CD14-positive monocyte (primary cell): ENCODE data around the gene MTMR3. TPM values are rescaled to one million over a fixed set of nuclear protein-coding genes. Genes with fewer than 3 reads are reported as not detected.

Source experiments
- DNase-seq, 3 donors: peaks; one replicate each; pipeline ENCODE4 v3.0.0-alpha.2; 2011 to 2022
- H2AFZ ChIP-seq: 2 replicates; pipeline ENCODE4 v1.6.0; 2012; ENCODE audit warnings: mild to moderate bottlenecking, low read depth, low read length, inconsistent platforms; ENCODE audit not compliant: insufficient read depth, poor library complexity, severe bottlenecking
- H3K27ac ChIP-seq, 2 donors: 1 replicate in 1 of 2; 2 replicates in 1 of 2; pipeline ENCODE4 v1.5.1; 2012 to 2013; ENCODE audit warnings: low read length in 2 of 2, control low read depth in 1 of 2, inconsistent platforms in 1 of 2, low read depth in 1 of 2, mild to moderate bottlenecking in 1 of 2
- H3K27me3 ChIP-seq, 2 donors: one replicate each; pipeline versions ENCODE4 v1.6.0 to v1.6.1; 2011 to 2013; ENCODE audit warnings: low read length in 2 of 2; ENCODE audit not compliant: control insufficient read depth in 2 of 2, insufficient read depth in 2 of 2
- H3K36me3 ChIP-seq, 2 donors: replicated peaks in 1 of 2; 1 replicate in 1 of 2; 2 replicates in 1 of 2; pipeline versions ENCODE4 v1.5.1 to v1.6.1; 2012 to 2013; ENCODE audit warnings: low read length in 2 of 2, control low read depth in 1 of 2, inconsistent platforms in 1 of 2, mild to moderate bottlenecking in 1 of 2; ENCODE audit not compliant: insufficient read depth in 2 of 2, control insufficient read depth in 1 of 2
- H3K4me1 ChIP-seq, 2 donors: 1 replicate in 1 of 2; 2 replicates in 1 of 2; pipeline versions ENCODE4 v1.5.1 to v1.6.1; 2012 to 2013; ENCODE audit warnings: low read length in 2 of 2, control low read depth in 1 of 2, inconsistent platforms in 1 of 2, mild to moderate bottlenecking in 1 of 2, moderate library complexity in 1 of 2; ENCODE audit not compliant: insufficient read depth in 2 of 2, control insufficient read depth in 1 of 2
- H3K4me2 ChIP-seq: replicated peaks from 2 replicates; pipeline ENCODE3; 2012; ENCODE audit warnings: low read length, moderate library complexity, mild to moderate bottlenecking; ENCODE audit not compliant: poor library complexity, severe bottlenecking; ENCODE audit errors: extremely low read depth
- H3K4me3 ChIP-seq, 3 experiments: fragments of 200-600 bp in 1 of 3; sonication (generic) in 1 of 3; replicated peaks in 1 of 3; 1 replicate in 2 of 3; 2 replicates in 1 of 3; pipeline ENCODE4 v1.5.1; 2011 to 2013; ENCODE audit warnings: low read length in 3 of 3, mild to moderate bottlenecking in 3 of 3, control low read depth in 2 of 3, low read depth in 2 of 3, inconsistent platforms in 1 of 3, moderate library complexity in 1 of 3
- H3K79me2 ChIP-seq: 2 replicates; pipeline ENCODE4 v1.6.0; 2012; ENCODE audit warnings: mild to moderate bottlenecking, control low read depth, inconsistent platforms, low read length, moderate library complexity; ENCODE audit not compliant: insufficient read depth
- H3K9ac ChIP-seq: 2 replicates; pipeline ENCODE4 v1.6.0; 2017; ENCODE audit warnings: low read length, mild to moderate bottlenecking; ENCODE audit not compliant: insufficient read depth, poor library complexity, severe bottlenecking
- H3K9me3 ChIP-seq, 2 donors: replicated peaks in 1 of 2; 1 replicate in 1 of 2; 2 replicates in 1 of 2; pipeline versions ENCODE4 v1.5.1 to v1.6.1; 2012 to 2013; ENCODE audit warnings: low read length in 2 of 2, control low read depth in 1 of 2; ENCODE audit not compliant: control insufficient read depth in 1 of 2, insufficient read depth in 1 of 2
- H4K20me1 ChIP-seq: 2 replicates; pipeline ENCODE4 v1.6.0; 2012; ENCODE audit warnings: mild to moderate bottlenecking, low read length, control low read depth, moderate library complexity; ENCODE audit not compliant: insufficient read depth
- H3K27ac Mint-ChIP-seq, 7 donors: one replicate each; pipeline ENCODE4 v1.8.0; 2020; ENCODE audit warnings: mild to moderate bottlenecking in 7 of 7, mixed read lengths in 7 of 7, moderate library complexity in 6 of 7, inconsistent platforms in 2 of 7
- H3K27me3 Mint-ChIP-seq, 3 donors: one replicate each; pipeline ENCODE4 v1.8.0; 2021 to 2022; ENCODE audit warnings: low read depth in 3 of 3, mild to moderate bottlenecking in 3 of 3, mixed read lengths in 3 of 3, moderate library complexity in 3 of 3, inconsistent platforms in 1 of 3
- H3K36me3 Mint-ChIP-seq, 2 donors: one replicate each; pipeline ENCODE4 v1.8.0; 2020; ENCODE audit warnings: mixed read lengths in 2 of 2, inconsistent platforms in 1 of 2, mild to moderate bottlenecking in 1 of 2
- H3K4me1 Mint-ChIP-seq: one replicate; pipeline ENCODE4 v1.8.0; 2020; ENCODE audit warnings: mild to moderate bottlenecking, mixed read lengths
- H3K4me3 Mint-ChIP-seq, 2 donors: one replicate each; pipeline ENCODE4 v1.8.0; 2020; ENCODE audit warnings: mild to moderate bottlenecking in 2 of 2, mixed read lengths in 2 of 2, moderate library complexity in 1 of 2
- H3K9me3 Mint-ChIP-seq, 7 donors: one replicate each; pipeline ENCODE4 v1.8.0; 2020 to 2022; ENCODE audit warnings: mixed read lengths in 7 of 7, mild to moderate bottlenecking in 6 of 7, moderate library complexity in 6 of 7, inconsistent platforms in 2 of 7
- WGBS: methylation state at CpG from one replicate; pipeline ENCODE4 v1.1.5; 2013; ENCODE audit warnings: missing lambda C conversion rate; ENCODE audit not compliant: insufficient coverage; 5-methylcytosine and 5-hydroxymethylcytosine counted together
- intact Hi-C, 2 donors: fragments of 100-400 bp; cut with micrococcal nuclease; formaldehyde crosslinking; loops; one replicate each; pipeline versions ENCODE4 v1.15.0 to v1.15.1; 2023
- polyA plus RNA-seq, 3 donors: library from polyadenylated mRNA; depleted of rRNA in 1 of 3; unstranded in 2 of 3; stranded (reverse) in 1 of 3; fragments of 300-500 nt in 2 of 3; fragments of >200 nt in 1 of 3; fragmentation: Illumina TruSeq in 2 of 3; gene quantifications; 1 replicate in 2 of 3; 2 replicates in 1 of 3; pipeline ENCODE4 v1.2.3, GENCODE V29; 2012 to 2021
- TF ChIP-seq, protein P1 (sequence below): fragments of 200-600 bp; IDR thresholded peaks from one replicate; pipeline ENCODE4 v1.8.0; 2022; ENCODE audit warnings: antibody characterized with exemption, mild to moderate bottlenecking

The MTMR3 gene
- polyA plus RNA-seq, 3 donors = 23.4 to 86.1 (median 30.2) TPM

DNA sequence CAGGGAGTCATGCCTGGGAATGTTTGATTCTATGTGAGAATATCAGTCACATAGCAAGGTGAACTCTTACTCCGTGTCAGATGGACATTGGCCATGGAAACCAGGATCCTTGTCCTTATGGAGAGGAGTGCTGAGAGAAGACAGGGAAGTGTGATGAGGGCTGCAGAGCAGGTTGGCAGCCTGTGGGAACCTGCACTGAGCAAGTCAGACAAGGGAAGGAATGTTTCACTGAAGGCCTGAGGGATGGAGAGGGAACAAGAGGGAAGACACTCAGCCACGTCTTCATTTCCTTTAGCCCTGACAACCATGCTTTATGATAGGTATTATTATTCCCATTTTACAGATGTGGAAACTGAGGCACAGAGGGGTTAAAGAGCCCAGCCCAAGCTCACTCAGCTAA is 158.9 kb downstream of the MTMR3 start:
- 100% methylated on average over 1 of the region's 2 CpGs for WGBS
- DNase-seq = no peak
- H4K20me1 ChIP-seq = peaks cover 18% of the 10 kb centered on the region
- H3K9me3 ChIP-seq = no peaks in the 10 kb centered on the region
- H3K4me2 ChIP-seq = no peak overlapping the region
- no peak overlapping the region for H3K4me3 Mint-ChIP-seq
- H3K4me1 Mint-ChIP-seq = peaks cover 15% of the 10 kb centered on the region
- no peak overlapping the region for H2AFZ ChIP-seq
- H3K36me3 ChIP-seq = peaks cover 0 to 9% of the 10 kb centered on the region in 2 donors
- no peaks in the 10 kb centered on the region for H3K27me3 ChIP-seq
- H3K4me3 ChIP-seq = no peak overlapping the region
- no peak overlapping the region for H3K27ac ChIP-seq
- peaks cover 8 to 10% of the 10 kb centered on the region in 2 donors for H3K4me1 ChIP-seq
- TF ChIP-seq, protein P1, sequence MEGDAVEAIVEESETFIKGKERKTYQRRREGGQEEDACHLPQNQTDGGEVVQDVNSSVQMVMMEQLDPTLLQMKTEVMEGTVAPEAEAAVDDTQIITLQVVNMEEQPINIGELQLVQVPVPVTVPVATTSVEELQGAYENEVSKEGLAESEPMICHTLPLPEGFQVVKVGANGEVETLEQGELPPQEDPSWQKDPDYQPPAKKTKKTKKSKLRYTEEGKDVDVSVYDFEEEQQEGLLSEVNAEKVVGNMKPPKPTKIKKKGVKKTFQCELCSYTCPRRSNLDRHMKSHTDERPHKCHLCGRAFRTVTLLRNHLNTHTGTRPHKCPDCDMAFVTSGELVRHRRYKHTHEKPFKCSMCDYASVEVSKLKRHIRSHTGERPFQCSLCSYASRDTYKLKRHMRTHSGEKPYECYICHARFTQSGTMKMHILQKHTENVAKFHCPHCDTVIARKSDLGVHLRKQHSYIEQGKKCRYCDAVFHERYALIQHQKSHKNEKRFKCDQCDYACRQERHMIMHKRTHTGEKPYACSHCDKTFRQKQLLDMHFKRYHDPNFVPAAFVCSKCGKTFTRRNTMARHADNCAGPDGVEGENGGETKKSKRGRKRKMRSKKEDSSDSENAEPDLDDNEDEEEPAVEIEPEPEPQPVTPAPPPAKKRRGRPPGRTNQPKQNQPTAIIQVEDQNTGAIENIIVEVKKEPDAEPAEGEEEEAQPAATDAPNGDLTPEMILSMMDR = no peak
- H3K79me2 ChIP-seq = no peaks in the 10 kb centered on the region
- peaks cover 2 to 6% of the 10 kb centered on the region in 2 donors for H3K36me3 Mint-ChIP-seq
- H3K27ac Mint-ChIP-seq = no peak overlapping the region
- intact Hi-C loops = no loop called here
- peaks cover 0 to 2% (median 0%) of the 10 kb centered on the region in 7 donors for H3K9me3 Mint-ChIP-seq
- peaks cover 0 to 4% (median 3%) of the 10 kb centered on the region in 3 donors for H3K27me3 Mint-ChIP-seq
- no peak overlapping the region for H3K9ac ChIP-seq

DNA sequence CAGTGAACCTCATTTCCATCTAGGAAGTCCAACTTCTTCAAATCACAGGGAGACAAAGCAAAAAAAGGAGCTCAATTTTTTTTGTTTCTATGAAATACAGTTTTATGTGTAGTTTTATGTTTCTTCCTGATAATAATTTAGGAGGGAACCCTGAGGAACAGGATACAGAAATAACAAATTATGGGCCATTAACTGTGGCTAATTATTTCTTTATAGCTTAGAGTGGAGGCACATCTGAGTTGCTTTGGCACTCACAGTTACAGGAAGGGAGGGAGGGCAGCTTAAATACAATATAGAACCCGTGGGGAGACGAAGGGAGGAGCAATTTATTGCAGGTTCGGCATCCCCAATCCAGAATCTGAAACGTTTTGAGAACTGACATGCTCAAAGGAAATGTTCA is 160.2 kb downstream of the MTMR3 start:
- Histone ChIP-seq H3K4me2 (no peak overlapping the region), H3K27me3 (no peaks in the 10 kb centered on the region), H3K4me3 (no peak overlapping the region), H3K9ac (no peak overlapping the region), H3K4me1 (peaks cover 13 to 18% of the 10 kb centered on the region in 2 donors), H3K9me3 (no peaks in the 10 kb centered on the region), H3K36me3 (peaks cover 0 to 7% of the 10 kb centered on the region in 2 donors), H2AFZ (no peak overlapping the region), H4K20me1 (peaks cover 16% of the 10 kb centered on the region), H3K79me2 (no peaks in the 10 kb centered on the region), H3K27ac (no peak overlapping the region)
- Mint-ChIP-seq H3K27me3 (peaks cover 0 to 4% (median 3%) of the 10 kb centered on the region in 3 donors), H3K9me3 (peaks cover 0 to 2% (median 0%) of the 10 kb centered on the region in 7 donors), H3K4me3 (no peak overlapping the region), H3K4me1 (peaks cover 23% of the 10 kb centered on the region), H3K36me3 (peaks cover 0 to 1% of the 10 kb centered on the region in 2 donors), H3K27ac (no peak overlapping the region)
- intact Hi-C loops = no loop called here
- 58% methylated on average over 4 of the region's 4 CpGs for WGBS
- no peak for DNase-seq
- TF ChIP-seq, protein P1 = no peak
